Measurements from ENCODE around the gene NOS1AP.
"Not testable (repeated sequence)": the region's sequence is repeated elsewhere in the genome, so short reads cannot be mapped to it uniquely, and the experiment has no call there.

Gene NOS1AP

GRCh38 chr1:162069334-162070093 lies at the start of gene NOS1AP:
Gene NOS1AP, plus strand, starts transcription at chr1:162069691. Its CDS starts 487 bp downstream, at chr1:162070178.
- DNase-seq, result peak in 56 of 58 donors; percentile 31 to 88 (median 72)

- no peak for DNase-seq
Observed at GRCh38 chr1:162020150-162020549, 49.3 kb upstream of the NOS1AP start.

GRCh38 chr1:162021124-162021523 lies 48.4 kb upstream of the NOS1AP start:
- no peak for DNase-seq

GRCh38 chr1:162022626-162023025 lies 46.9 kb upstream of the NOS1AP start:
- DNase-seq, result no peak

GRCh38 chr1:162023181-162023546 lies 46.3 kb upstream of the NOS1AP start:
- no peak for DNase-seq

GRCh38 chr1:162023547-162024501 lies 45.7 kb upstream of the NOS1AP start, which contains the start of gene OLFML2B:
Gene OLFML2B, minus strand, starts transcription at chr1:162023869. Its CDS starts 439 bp downstream, at chr1:162023430.
- peak in 30 of 58 donors; percentile 12 to 54 (median 30) for DNase-seq

- no peak for DNase-seq
Observed at GRCh38 chr1:162025541-162025940, 44.0 kb upstream of the NOS1AP start.

- DNase-seq, result no peak
Observed at GRCh38 chr1:162026881-162027280, 42.6 kb upstream of the NOS1AP start.

GRCh38 chr1:162028726-162029125 lies 40.8 kb upstream of the NOS1AP start:
- DNase-seq, result peak in 3 of 58 donors; percentile 10 to 15 (median 13)

- DNase-seq, result no peak
Observed at GRCh38 chr1:162029157-162029556, 40.3 kb upstream of the NOS1AP start.

GRCh38 chr1:162030759-162031280 lies 38.7 kb upstream of the NOS1AP start:
- DNase-seq, result no peak

GRCh38 chr1:162033428-162033827 lies 36.1 kb upstream of the NOS1AP start:
- DNase-seq, result peak in 37 of 58 donors; percentile 10 to 72 (median 31)

GRCh38 chr1:162035241-162035640 lies 34.2 kb upstream of the NOS1AP start:
- no peak for DNase-seq

- DNase-seq, result no peak
Observed at GRCh38 chr1:162036163-162036562, 33.3 kb upstream of the NOS1AP start.

- no peak for DNase-seq
Observed at GRCh38 chr1:162038624-162039023, 30.9 kb upstream of the NOS1AP start.

- DNase-seq, result no peak
Observed at GRCh38 chr1:162040001-162040400, 29.5 kb upstream of the NOS1AP start.

GRCh38 chr1:162040657-162041056 lies 28.8 kb upstream of the NOS1AP start:
- no peak for DNase-seq

- no peak for DNase-seq
Observed at GRCh38 chr1:162042361-162042760, 27.1 kb upstream of the NOS1AP start.

- DNase-seq, result no peak
Observed at GRCh38 chr1:162046921-162047320, 22.6 kb upstream of the NOS1AP start.

- not testable (repeated sequence) for DNase-seq
Observed at GRCh38 chr1:162053949-162054348, 15.5 kb upstream of the NOS1AP start.

GRCh38 chr1:162055062-162055461 lies 14.4 kb upstream of the NOS1AP start:
- DNase-seq, result no peak

- peak in 49 of 58 donors; percentile 11 to 74 (median 44) for DNase-seq
Observed at GRCh38 chr1:162056043-162056442, 13.4 kb upstream of the NOS1AP start.
